ENCODE measurements around the gene RAB33A. TPM values are rescaled to one million over a fixed set of nuclear protein-coding genes. Genes with fewer than 3 reads are reported as not detected.

The RAB33A gene
- total RNA-seq, 2 donors from 2014 or later = 0.78 TPM; not detected in 1

GRCh38 chrX:130190801-130191200 is 19.0 kb downstream of the RAB33A start:
- no peak for TF ChIP-seq CTCF (IDR thresholded peaks at IDR 0.05)
- DNase-seq (no peak), ATAC-seq (no peak)
- H3K27ac ChIP-seq = no peak overlapping the region
- no peaks in the 10 kb centered on the region for H3K9me3 ChIP-seq
- H3K27me3 ChIP-seq = no peaks in the 10 kb centered on the region
- WGBS, 2 donors = 82% methylated on average over 4 of the region's 4 CpGs; no CpG with 5 or more reads in 1 of the 2 donors
- no peak overlapping the region for H3K4me3 ChIP-seq
- H3K4me1 ChIP-seq = no peaks in the 10 kb centered on the region
- intact Hi-C loops (cut with DNase I) = loop anchor here (5.0 kb wide), 1 partner anchor 108 kb away; no protein-coding TSS in a partner anchor
- no peaks in the 10 kb centered on the region for H3K36me3 ChIP-seq (replicated peaks in 1 of 2; ENCODE audit: insufficient read depth in 1 of 2, low read depth in 2 of 2)

GRCh38 chrX:130196466-130196865 is 24.7 kb downstream of the RAB33A start:
- TF ChIP-seq POLR2A (IDR thresholded peaks at IDR 0.05) (no peak), CTCF (IDR thresholded peaks at IDR 0.05) (no peak)
- no peaks in the 10 kb centered on the region for H3K4me1 ChIP-seq
- ATAC-seq (no peak), DNase-seq (no peak)
- WGBS, 2 donors = 56 to 61% methylated on average over 7 of the region's 7 CpGs
- intact Hi-C loops (cut with DNase I) = no loop called here
- no peaks in the 10 kb centered on the region for H3K9me3 ChIP-seq
- no peaks in the 10 kb centered on the region for H3K36me3 ChIP-seq (replicated peaks in 1 of 2; ENCODE audit: insufficient read depth in 1 of 2, low read depth in 2 of 2)
- H3K27ac ChIP-seq = no peak overlapping the region
- no peaks in the 10 kb centered on the region for H3K27me3 ChIP-seq
- H3K4me3 ChIP-seq = no peak overlapping the region

GRCh38 chrX:130197464-130197863 is 25.7 kb downstream of the RAB33A start:
- Histone ChIP-seq H3K36me3 (replicated peaks in 1 of 2; ENCODE audit: insufficient read depth in 1 of 2, low read depth in 2 of 2) (no peaks in the 10 kb centered on the region), H3K4me3 (no peak overlapping the region), H3K9me3 (no peaks in the 10 kb centered on the region), H3K27me3 (no peaks in the 10 kb centered on the region), H3K27ac (no peak overlapping the region), H3K4me1 (no peaks in the 10 kb centered on the region)
- TF ChIP-seq CTCF (IDR thresholded peaks at IDR 0.05) (no peak), POLR2A (IDR thresholded peaks at IDR 0.05) (no peak)
- WGBS, 2 donors = 70 to 77% methylated on average over 4 to 5 of the region's 5 CpGs
- intact Hi-C loops (cut with DNase I) = no loop called here
- ATAC-seq (no peak), DNase-seq (no peak)

- no peaks in the 10 kb centered on the region for H3K27me3 ChIP-seq
- ATAC-seq (no peak), DNase-seq (no peak)
- H3K4me1 ChIP-seq = no peaks in the 10 kb centered on the region
- intact Hi-C loops (cut with DNase I) = no loop called here
- 0 to 85% methylated on average over 1 of the region's 1 CpG for WGBS, 2 donors
- no peak overlapping the region for H3K27ac ChIP-seq
- H3K9me3 ChIP-seq = no peaks in the 10 kb centered on the region
- TF ChIP-seq CTCF (IDR thresholded peaks at IDR 0.05) (no peak), POLR2A (IDR thresholded peaks at IDR 0.05) (no peak)
- no peak overlapping the region for H3K4me3 ChIP-seq
- H3K36me3 ChIP-seq (replicated peaks in 1 of 2; ENCODE audit: insufficient read depth in 1 of 2, low read depth in 2 of 2) = no peaks in the 10 kb centered on the region
Measured at GRCh38 chrX:130204647-130205046, 32.9 kb downstream of the RAB33A start.

- WGBS, 2 donors = 89 to 94% methylated on average over 4 of the region's 4 CpGs
- TF ChIP-seq CTCF (IDR thresholded peaks at IDR 0.05) (no peak), POLR2A (IDR thresholded peaks at IDR 0.05) (no peak)
- no peak for DNase-seq
Measured at GRCh38 chrX:130211415-130212186, 39.8 kb downstream of the RAB33A start.

More at GRCh38 chrX:130211415-130212186, 39.8 kb downstream of the RAB33A start:
- no peak for ATAC-seq
- Histone ChIP-seq H3K27me3 (no peaks in the 10 kb centered on the region), H3K27ac (no peak overlapping the region), H3K4me1 (no peaks in the 10 kb centered on the region), H3K9me3 (no peaks in the 10 kb centered on the region), H3K4me3 (no peak overlapping the region), H3K36me3 (replicated peaks in 1 of 2; ENCODE audit: insufficient read depth in 1 of 2, low read depth in 2 of 2) (no peaks in the 10 kb centered on the region)
- intact Hi-C loops (cut with DNase I) = no loop called here

Data from body of pancreas (tissue), 4 donors.